Effector CD4-positive, alpha-beta T cell (primary cell): ENCODE data around the gene HIRIP3.

Experiments
- DNase-seq: peaks from one replicate; pipeline ENCODE4 v3.0.0-alpha.2; 2020

HIRIP3 gene

GRCh38 chr16:29958756-29959155 lies 36.7 kb downstream of the HIRIP3 start:
- no peak for DNase-seq

- DNase-seq: no peak
These were observed 43.6 kb downstream of the HIRIP3 start for GRCh38 chr16:29951625-29952365.

GRCh38 chr16:29950806-29951461 lies 44.5 kb downstream of the HIRIP3 start:
- no peak for DNase-seq

GRCh38 chr16:29947897-29948296 lies 47.5 kb downstream of the HIRIP3 start:
- DNase-seq: no peak

- no peak for DNase-seq
These were observed 51.3 kb downstream of the HIRIP3 start for GRCh38 chr16:29943846-29944799.
